A172 (cell line): ENCODE results near the gene ENAH. TPM values are rescaled to one million over a fixed set of nuclear protein-coding genes. Genes with fewer than 3 reads are reported as not detected.

Experiments used
- DNase-seq: peaks from one replicate; pipeline ENCODE4 v3.0.0-alpha.2; 2015; ENCODE audit warnings: low spot score
- total RNA-seq: library from RNA; depleted of rRNA; stranded (reverse); fragments of >200 nt; shearing (Covaris generic); gene quantifications from 2 replicates; pipeline ENCODE4 v1.2.3, GENCODE V29; 2014; rRNA removed

Gene ENAH
- total RNA-seq, 1 experiment from 2014 or later, result 129 TPM

GRCh38 chr1:225437710-225438437, 215.0 kb downstream of the ENAH start:
- no peak for DNase-seq

Other genes starting within 250 kb of the ENAH start
- 71.0 and 72.5 TPM in 2 replicates for gene LBR, start 225.1 kb downstream of the ENAH start, total RNA-seq
- gene SRP9, start 124.7 kb upstream of the ENAH start, total RNA-seq, result 1,029 and 1,161 TPM in 2 replicates
- 32.3 and 34.2 TPM in 2 replicates for gene EPHX1, start 157.0 kb upstream of the ENAH start, total RNA-seq
- gene TMEM63A, start 229.3 kb upstream of the ENAH start, total RNA-seq, result 7.8 and 8.2 TPM in 2 replicates
- gene LEFTY1, start 236.0 kb upstream of the ENAH start, total RNA-seq, result not detected in 2 replicates